GM21367 (cell line): ENCODE results near the gene CHTOP.

Experiments used
- ATAC-seq: cut with Tn5 transposase; IDR thresholded peaks from one replicate; pipeline ENCODE4 v1.9.1; 2021; ENCODE audit not compliant: unreplicated experiment

CHTOP gene

GRCh38 chr1:153612755-153613331 lies 21.0 kb upstream of the CHTOP start, which contains the start of gene S100A16:
TSS of gene S100A16 (minus strand) at chr1:153613137. CDS start at chr1:153608151, 4,986 bp downstream.
- ATAC-seq: no peak

- no peak for ATAC-seq
Observed at GRCh38 chr1:153613406-153613805, 20.5 kb upstream of the CHTOP start.

- no peak for ATAC-seq
Observed at GRCh38 chr1:153614189-153614900, 19.5 kb upstream of the CHTOP start.

GRCh38 chr1:153614906-153615305 lies 19.0 kb upstream of the CHTOP start:
- ATAC-seq: no peak

GRCh38 chr1:153615406-153615805 lies 18.5 kb upstream of the CHTOP start:
- ATAC-seq: no peak

- ATAC-seq: no peak
Observed at GRCh38 chr1:153616144-153616916, 17.5 kb upstream of the CHTOP start, which contains the start of gene S100A14. TSS of gene S100A14 (minus strand) at chr1:153616325. CDS start at chr1:153615858, 467 bp downstream.

- no peak for ATAC-seq
Observed at GRCh38 chr1:153616917-153617311, 17.0 kb upstream of the CHTOP start.

GRCh38 chr1:153617663-153618062 lies 16.2 kb upstream of the CHTOP start:
- no peak for ATAC-seq

- no peak for ATAC-seq
Observed at GRCh38 chr1:153619171-153619570, 14.7 kb upstream of the CHTOP start.

GRCh38 chr1:153623101-153623500 lies 10.8 kb upstream of the CHTOP start:
- no peak for ATAC-seq

GRCh38 chr1:153624965-153625611 lies 8.8 kb upstream of the CHTOP start:
- no peak for ATAC-seq

GRCh38 chr1:153626477-153626903 lies 7.4 kb upstream of the CHTOP start:
- ATAC-seq: no peak

- no peak for ATAC-seq
Observed at GRCh38 chr1:153626904-153627714, 6.8 kb upstream of the CHTOP start, which contains the start of gene S100A13. TSS of gene S100A13 (minus strand) at chr1:153627505. CDS start at chr1:153626472, 1,033 bp downstream.

GRCh38 chr1:153627715-153628626 lies 5.9 kb upstream of the CHTOP start, which contains the start of gene S100A1:
TSS of gene S100A1 (plus strand) at chr1:153628434. CDS start at chr1:153630522, 2,088 bp downstream.
- no peak for ATAC-seq

GRCh38 chr1:153628638-153629342 lies 5.1 kb upstream of the CHTOP start:
- no peak for ATAC-seq

GRCh38 chr1:153629343-153629665 lies 4.6 kb upstream of the CHTOP start:
- no peak for ATAC-seq

GRCh38 chr1:153629971-153630370 lies 3.9 kb upstream of the CHTOP start:
- no peak for ATAC-seq

- no peak for ATAC-seq
Observed at GRCh38 chr1:153630384-153630783, 3.5 kb upstream of the CHTOP start.
